ENCODE data around the gene PIF1. TPM values are rescaled to one million over a fixed set of nuclear protein-coding genes. Genes with fewer than 3 reads are reported as not detected.

PIF1 gene
- total and polyA plus RNA-seq, 12 donors = 0.26 to 6.0 (median 1.8) TPM

GRCh38 chr15:64781299-64781698 is 44.1 kb downstream of the PIF1 start:
- no peak for TF ChIP-seq POLR2A (IDR thresholded peaks at IDR 0.05)
- no peak for TF ChIP-seq CTCF (IDR thresholded peaks at IDR 0.05)
- Histone ChIP-seq H3K36me3 (replicated peaks in 1 of 2) (no peaks in the 10 kb centered on the region), H3K27ac (no peak overlapping the region), H3K4me1 (replicated peaks in 1 of 2) (no peaks in the 10 kb centered on the region), H3K4me3 (no peak overlapping the region), H3K27me3 (no peaks in the 10 kb centered on the region), H3K9me3 (replicated peaks in 1 of 3) (no peaks in the 10 kb centered on the region)
- WGBS, 4 donors = 86 to 91% (median 88%) methylated on average over 4 to 6 of the region's 6 CpGs
- no peak for DNase-seq
- intact Hi-C loops (cut with DNase I) = no loop called here

- DNase-seq = no peak
- no peak overlapping the region for H3K4me3 ChIP-seq
- 80 to 94% (median 82%) methylated on average over 7 to 8 of the region's 8 CpGs for WGBS, 4 donors
- H3K4me1 ChIP-seq (replicated peaks in 1 of 2) = no peaks in the 10 kb centered on the region
- intact Hi-C loops (cut with DNase I) = no loop called here
- H3K27ac ChIP-seq = no peak overlapping the region
- H3K36me3 ChIP-seq (replicated peaks in 1 of 2) = no peaks in the 10 kb centered on the region
- H3K9me3 ChIP-seq (replicated peaks in 1 of 3) = no peaks in the 10 kb centered on the region
- TF ChIP-seq POLR2A (IDR thresholded peaks at IDR 0.05) (no peak), CTCF (IDR thresholded peaks at IDR 0.05) (no peak)
- H3K27me3 ChIP-seq = no peaks in the 10 kb centered on the region
Measured at GRCh38 chr15:64780600-64781156, 44.8 kb downstream of the PIF1 start.

- DNase-seq = no peak
Measured at GRCh38 chr15:64779630-64780029, 45.8 kb downstream of the PIF1 start.

GRCh38 chr15:64779024-64779423 is 46.4 kb downstream of the PIF1 start:
- 81 to 93% (median 87%) methylated on average over 2 of the region's 2 CpGs for whole genome bisulfite sequencing, 4 donors
- TF ChIP-seq CTCF (IDR thresholded peaks at IDR 0.05) = no peak
- no peak for TF ChIP-seq POLR2A (IDR thresholded peaks at IDR 0.05)
- Histone ChIP-seq H3K9me3 (replicated peaks in 1 of 3) (no peaks in the 10 kb centered on the region), H3K4me1 (replicated peaks in 1 of 2) (no peaks in the 10 kb centered on the region), H3K27me3 (no peaks in the 10 kb centered on the region), H3K4me3 (no peak overlapping the region), H3K36me3 (replicated peaks in 1 of 2) (no peaks in the 10 kb centered on the region), H3K27ac (no peak overlapping the region)
- intact Hi-C loops (cut with DNase I) = no loop called here
- no peak for DNase-seq

More at GRCh38 chr15:64779630-64780029, 45.8 kb downstream of the PIF1 start:
- Histone ChIP-seq H3K27me3 (no peaks in the 10 kb centered on the region), H3K36me3 (replicated peaks in 1 of 2) (no peaks in the 10 kb centered on the region), H3K4me1 (replicated peaks in 1 of 2) (no peaks in the 10 kb centered on the region), H3K9me3 (replicated peaks in 1 of 3) (no peaks in the 10 kb centered on the region), H3K27ac (no peak overlapping the region), H3K4me3 (no peak overlapping the region)
- WGBS, 4 donors = 67 to 100% (median 97%) methylated on average over 1 of the region's 1 CpG
- intact Hi-C loops (cut with DNase I) = no loop called here
- TF ChIP-seq POLR2A (IDR thresholded peaks at IDR 0.05) (no peak), CTCF (IDR thresholded peaks at IDR 0.05) (no peak)

Data from adrenal gland (tissue), 12 donors.